Nephron (organoid): ENCODE measurements around the gene LIMS2.

Experiments
- H3K27ac Mint-ChIP-seq, 3 experiments: 2 replicates each; pipeline ENCODE4 v1.8.0; 2020; ENCODE audit warnings: mixed read lengths in 3 of 3, mild to moderate bottlenecking in 2 of 3, moderate library complexity in 1 of 3
- H3K27me3 Mint-ChIP-seq: 2 replicates; pipeline ENCODE4 v1.8.0; 2021; ENCODE audit warnings: low read depth, mild to moderate bottlenecking, moderate library complexity, mixed read lengths
- H3K36me3 Mint-ChIP-seq: 2 replicates; pipeline ENCODE4 v1.8.0; 2020; ENCODE audit warnings: low read depth, mixed read lengths
- H3K4me1 Mint-ChIP-seq: 2 replicates; pipeline ENCODE4 v1.8.0; 2020; ENCODE audit warnings: mixed read lengths
- H3K4me3 Mint-ChIP-seq, 3 experiments: 2 replicates each; pipeline ENCODE4 v1.8.0; 2020; ENCODE audit warnings: mild to moderate bottlenecking in 3 of 3, mixed read lengths in 3 of 3, moderate library complexity in 2 of 3
- H3K9me3 Mint-ChIP-seq: 2 replicates; pipeline ENCODE4 v1.8.0; 2020; ENCODE audit warnings: mixed read lengths
- TF ChIP-seq, protein P1 (sequence below), 3 experiments: fragments of 200-600 bp; sonication (generic); IDR thresholded peaks; one replicate each; pipeline ENCODE4 v1.5.0; 2021; ENCODE audit warnings: antibody characterized with exemption in 3 of 3; ENCODE audit not compliant: unreplicated experiment in 3 of 3

The LIMS2 gene

DNA sequence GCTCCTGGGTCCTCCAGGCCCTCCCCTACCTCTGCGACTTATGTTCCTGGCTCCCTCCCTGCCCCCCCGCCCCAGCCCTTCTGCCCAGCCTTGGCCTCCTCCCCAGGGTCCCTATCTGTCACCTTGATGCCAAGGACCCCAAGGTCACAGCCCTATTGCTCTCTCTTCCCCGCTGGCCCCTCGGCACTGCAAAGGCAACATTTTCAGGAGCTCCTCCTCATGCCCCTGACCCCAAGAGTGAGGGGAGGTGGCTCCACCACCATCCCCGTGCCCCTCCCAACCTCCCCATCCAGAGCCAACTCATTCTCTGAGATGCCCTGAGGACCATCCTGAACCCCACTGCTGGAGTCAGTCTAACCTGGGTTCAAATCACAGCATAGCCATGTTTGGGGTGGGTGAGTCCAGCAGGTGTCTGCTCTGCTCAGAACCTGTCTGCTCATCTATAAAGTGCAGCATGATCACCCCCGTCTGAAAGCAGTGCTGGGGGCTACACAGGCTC is 11.7 kb downstream of the LIMS2 start:
- H3K36me3 Mint-ChIP-seq: no peaks in the 10 kb centered on the region
- H3K4me3 Mint-ChIP-seq: peak overlapping the region in 2 of 3 experiments; percentile 21 to 36
- H3K27ac Mint-ChIP-seq: no peak overlapping the region
- H3K4me1 Mint-ChIP-seq: peaks cover 3% of the 10 kb centered on the region
- H3K9me3 Mint-ChIP-seq: peaks cover 6% of the 10 kb centered on the region
- peaks cover 68% of the 10 kb centered on the region for H3K27me3 Mint-ChIP-seq
- TF ChIP-seq, protein P1, sequence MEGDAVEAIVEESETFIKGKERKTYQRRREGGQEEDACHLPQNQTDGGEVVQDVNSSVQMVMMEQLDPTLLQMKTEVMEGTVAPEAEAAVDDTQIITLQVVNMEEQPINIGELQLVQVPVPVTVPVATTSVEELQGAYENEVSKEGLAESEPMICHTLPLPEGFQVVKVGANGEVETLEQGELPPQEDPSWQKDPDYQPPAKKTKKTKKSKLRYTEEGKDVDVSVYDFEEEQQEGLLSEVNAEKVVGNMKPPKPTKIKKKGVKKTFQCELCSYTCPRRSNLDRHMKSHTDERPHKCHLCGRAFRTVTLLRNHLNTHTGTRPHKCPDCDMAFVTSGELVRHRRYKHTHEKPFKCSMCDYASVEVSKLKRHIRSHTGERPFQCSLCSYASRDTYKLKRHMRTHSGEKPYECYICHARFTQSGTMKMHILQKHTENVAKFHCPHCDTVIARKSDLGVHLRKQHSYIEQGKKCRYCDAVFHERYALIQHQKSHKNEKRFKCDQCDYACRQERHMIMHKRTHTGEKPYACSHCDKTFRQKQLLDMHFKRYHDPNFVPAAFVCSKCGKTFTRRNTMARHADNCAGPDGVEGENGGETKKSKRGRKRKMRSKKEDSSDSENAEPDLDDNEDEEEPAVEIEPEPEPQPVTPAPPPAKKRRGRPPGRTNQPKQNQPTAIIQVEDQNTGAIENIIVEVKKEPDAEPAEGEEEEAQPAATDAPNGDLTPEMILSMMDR (IDR thresholded peaks at IDR 0.05; ENCODE audit: unreplicated experiment in 3 of 3): no peak

DNA sequence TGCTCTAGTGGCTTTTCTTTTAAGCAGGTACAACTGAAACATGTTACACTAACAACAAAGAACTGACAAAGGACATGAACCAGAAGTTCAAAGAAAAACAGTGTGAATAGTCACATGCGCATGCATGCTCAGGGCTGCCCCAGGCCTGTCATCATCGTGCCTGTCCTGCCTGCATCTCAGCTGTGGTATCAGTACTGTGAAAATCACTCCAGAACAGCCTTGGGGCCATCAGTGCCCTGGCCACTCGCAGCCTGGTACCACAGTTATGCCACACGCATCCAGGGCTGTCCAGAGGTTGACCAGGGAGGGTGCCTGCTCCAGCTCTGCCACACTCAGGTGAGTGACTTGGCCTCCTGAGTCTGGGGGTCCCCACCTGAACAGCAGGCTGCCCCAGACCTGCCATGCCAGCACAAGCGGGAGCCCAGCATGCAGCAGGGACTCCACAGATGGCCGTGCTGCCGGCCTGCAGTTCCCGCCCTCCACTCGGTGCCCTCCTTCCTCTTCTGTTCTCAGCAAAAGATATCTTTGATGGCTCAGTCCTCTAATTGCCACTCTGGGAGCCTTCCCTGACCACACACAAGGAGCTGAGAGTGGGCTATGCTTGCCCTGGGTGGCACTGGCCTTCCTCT is 12.3 kb downstream of the LIMS2 start:
- TF ChIP-seq, protein P1 (IDR thresholded peaks at IDR 0.05; ENCODE audit: unreplicated experiment in 3 of 3): no peak
- Mint-ChIP-seq H3K4me3 (no peak overlapping the region), H3K27ac (no peak overlapping the region), H3K9me3 (peaks cover 6% of the 10 kb centered on the region), H3K36me3 (no peaks in the 10 kb centered on the region), H3K4me1 (peaks cover 3% of the 10 kb centered on the region), H3K27me3 (peaks cover 68% of the 10 kb centered on the region)

DNA sequence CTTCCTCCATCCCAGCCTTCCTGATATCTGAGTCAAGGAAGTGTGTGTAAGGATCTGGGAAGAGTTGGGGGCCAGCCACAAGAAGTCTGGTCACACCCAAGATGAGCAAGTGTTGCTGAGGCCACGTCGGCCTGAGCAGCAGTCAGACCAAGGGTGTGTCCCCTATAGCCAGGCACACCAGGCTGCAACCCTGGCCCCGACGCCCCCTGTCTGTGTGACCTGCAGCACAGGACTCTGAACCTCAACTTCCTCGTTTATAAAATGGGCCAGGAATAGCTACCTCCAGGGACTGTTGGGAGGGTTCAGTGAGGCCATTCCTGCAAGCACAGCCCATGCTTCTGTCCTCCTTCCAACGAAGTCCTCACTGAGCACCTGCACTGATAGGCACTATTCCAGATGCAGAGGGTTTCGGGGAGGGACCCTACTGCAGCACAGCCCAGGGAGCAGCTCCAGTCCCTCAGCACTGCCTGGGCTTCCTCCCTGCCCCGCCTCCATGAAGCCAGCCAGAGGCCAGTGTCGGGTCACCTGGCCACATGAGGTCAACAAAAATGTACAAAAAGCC is 13.3 kb downstream of the LIMS2 start:
- Mint-ChIP-seq H3K4me1 (peaks cover 3% of the 10 kb centered on the region), H3K36me3 (no peaks in the 10 kb centered on the region), H3K9me3 (peaks cover 6% of the 10 kb centered on the region), H3K27ac (no peak overlapping the region), H3K27me3 (peaks cover 65% of the 10 kb centered on the region), H3K4me3 (no peak overlapping the region)
- TF ChIP-seq, protein P1 (IDR thresholded peaks at IDR 0.05; ENCODE audit: unreplicated experiment in 3 of 3): no peak

DNA sequence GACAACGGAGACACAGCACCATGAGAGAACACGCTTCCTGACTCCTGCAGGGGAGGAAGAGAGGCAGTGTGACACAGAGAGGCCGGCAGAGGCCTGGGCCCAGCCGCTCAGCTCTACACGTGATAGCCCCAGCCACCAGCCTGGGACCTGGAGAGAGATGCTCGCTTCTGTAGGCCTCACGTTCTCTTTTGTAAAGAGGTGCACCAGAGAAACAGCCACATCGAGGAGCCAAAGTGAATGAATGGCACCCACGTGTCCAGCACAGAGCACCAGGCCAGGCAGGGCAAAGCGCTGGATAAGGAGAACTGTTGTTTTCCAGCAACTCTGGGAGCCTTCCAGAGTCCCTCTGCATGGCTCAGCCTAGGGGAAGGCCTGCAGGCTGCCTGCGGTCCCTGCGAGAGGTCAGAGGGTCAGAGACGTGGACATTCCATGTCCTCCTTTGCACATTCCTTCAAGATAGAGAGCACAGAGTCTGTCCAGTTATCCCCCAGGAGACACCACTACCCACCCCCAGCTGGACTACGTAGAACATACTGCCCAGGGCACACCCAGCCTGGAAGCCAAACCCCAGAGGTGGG is 14.2 kb downstream of the LIMS2 start:
- Mint-ChIP-seq H3K4me1 (peaks cover 3% of the 10 kb centered on the region), H3K9me3 (no peaks in the 10 kb centered on the region), H3K4me3 (no peak overlapping the region), H3K36me3 (no peaks in the 10 kb centered on the region), H3K27me3 (peaks cover 59% of the 10 kb centered on the region), H3K27ac (no peak overlapping the region)
- TF ChIP-seq, protein P1 (IDR thresholded peaks at IDR 0.05; ENCODE audit: unreplicated experiment in 3 of 3): no peak

DNA sequence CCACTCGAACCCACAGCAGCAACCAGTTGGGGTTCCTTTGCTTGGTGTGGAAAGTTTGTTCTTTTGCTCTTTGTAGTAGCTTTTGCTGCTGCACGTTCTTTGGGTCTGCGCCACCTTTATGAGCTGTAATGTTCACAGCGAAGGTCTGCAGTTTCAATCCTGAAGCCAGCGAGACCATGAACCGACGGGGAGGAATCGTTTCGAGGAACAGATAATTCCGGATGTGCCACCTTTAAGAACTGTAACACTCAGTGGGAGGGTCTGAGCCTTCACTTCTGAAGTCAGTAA is 15.1 kb downstream of the LIMS2 start:
- no peaks in the 10 kb centered on the region for H3K36me3 Mint-ChIP-seq
- no peak overlapping the region for H3K27ac Mint-ChIP-seq
- H3K4me3 Mint-ChIP-seq: no peak overlapping the region
- TF ChIP-seq, protein P1 (IDR thresholded peaks at IDR 0.05; ENCODE audit: unreplicated experiment in 3 of 3): no peak
- H3K9me3 Mint-ChIP-seq: no peaks in the 10 kb centered on the region
- H3K27me3 Mint-ChIP-seq: peaks cover 50% of the 10 kb centered on the region
- H3K4me1 Mint-ChIP-seq: peaks cover 4% of the 10 kb centered on the region
